H1 (cell line): ENCODE measurements around the gene PRDM2. TPM values are rescaled to one million over a fixed set of nuclear protein-coding genes. Genes with fewer than 3 reads are reported as not detected.

ENCODE experiments used
- CTCF ChIA-PET: fragments of 300-600 bp; sonication (Branson Sonifier 250); formaldehyde crosslinking; loops from one replicate; lab custom pipeline; 2021; ENCODE audit not compliant: partially characterized antibody; lab: Charles Lee
- POLR2A ChIA-PET: fragments of 300-600 bp; sonication (Branson Sonifier 250); formaldehyde crosslinking; loops from one replicate; lab custom pipeline; 2021; ENCODE audit warnings: inconsistent platforms; ENCODE audit not compliant: partially characterized antibody; lab: Charles Lee
- DNase-seq, 2 experiments: peaks; one replicate each; pipeline versions ENCODE4 v3.0.0 to v3.0.0-alpha.2; 2010 to 2022; ENCODE audit warnings: low spot score in 2 of 2, low read depth in 1 of 2, mixed read lengths in 1 of 2
- FAIRE-seq: peaks from 2 replicates; lab custom pipeline; 2011; peaks lifted over from hg19 to GRCh38; lab: Jason Lieb, UNC
- H2AFZ ChIP-seq: 2 replicates; pipeline ENCODE4 v1.8.1; 2012; ENCODE audit warnings: low read length, inconsistent platforms
- H2AK5ac ChIP-seq: 2 replicates; pipeline ENCODE4 v1.6.1; 2013; ENCODE audit warnings: low read depth, low read length
- H2BK120ac ChIP-seq: replicated peaks from 2 replicates; pipeline ENCODE3; 2013; ENCODE audit warnings: low read depth, low read length, inconsistent platforms
- H2BK12ac ChIP-seq: 2 replicates; pipeline ENCODE4 v1.6.1; 2013; ENCODE audit warnings: low read depth, low read length
- H2BK15ac ChIP-seq: 2 replicates; pipeline ENCODE4 v1.6.1; 2013; ENCODE audit warnings: low read length
- H2BK20ac ChIP-seq: 2 replicates; pipeline ENCODE4 v1.6.1; 2013; ENCODE audit warnings: low read length
- H2BK5ac ChIP-seq: 2 replicates; pipeline ENCODE4 v1.6.1; 2013; ENCODE audit warnings: low read depth, low read length
- H3K14ac ChIP-seq: 2 replicates; pipeline ENCODE4 v1.6.1; 2013; ENCODE audit warnings: inconsistent platforms; ENCODE audit not compliant: insufficient read length
- H3K18ac ChIP-seq: 2 replicates; pipeline ENCODE4 v1.6.1; 2013; ENCODE audit warnings: low read length; ENCODE audit errors: extremely low read depth
- H3K23ac ChIP-seq: 2 replicates; pipeline ENCODE4 v1.6.1; 2013; ENCODE audit warnings: inconsistent platforms; ENCODE audit not compliant: insufficient read length
- H3K23me2 ChIP-seq: 2 replicates; pipeline ENCODE4 v1.6.1; 2013; ENCODE audit warnings: low read depth, low read length
- H3K27ac ChIP-seq: 2 replicates; pipeline ENCODE4 v1.6.1; 2011; ENCODE audit warnings: low read depth, low read length, inconsistent platforms
- H3K27me3 ChIP-seq, 4 experiments: replicated peaks in 1 of 4; 1 replicate in 1 of 4; 2 replicates in 3 of 4; pipeline versions ENCODE4 v1.6.1 to v1.8.1; 2011 to 2013; ENCODE audit warnings: low read length in 3 of 4, mild to moderate bottlenecking in 3 of 4, inconsistent platforms in 2 of 4, mixed read lengths in 2 of 4, moderate library complexity in 1 of 4; ENCODE audit not compliant: control insufficient read depth in 3 of 4, insufficient read depth in 3 of 4; ENCODE audit errors: extremely low read depth in 1 of 4
- H3K36me3 ChIP-seq, 4 experiments: 2 replicates each; pipeline versions ENCODE4 v1.6.1 to v1.8.1; 2011 to 2013; ENCODE audit warnings: mild to moderate bottlenecking in 4 of 4, low read length in 3 of 4, moderate library complexity in 2 of 4, control low read depth in 1 of 4, inconsistent platforms in 1 of 4; ENCODE audit not compliant: insufficient read depth in 4 of 4, control insufficient read depth in 2 of 4
- H3K4ac ChIP-seq: replicated peaks from 2 replicates; pipeline ENCODE3; 2013; ENCODE audit warnings: low read length, low read depth, mixed read lengths, inconsistent platforms; ENCODE audit not compliant: insufficient read length
- H3K4me1 ChIP-seq, 4 experiments: replicated peaks in 1 of 4; 1 replicate in 1 of 4; 2 replicates in 3 of 4; pipeline versions ENCODE4 v1.6.1 to v1.8.1; 2011 to 2013; ENCODE audit warnings: low read length in 3 of 4, inconsistent platforms in 2 of 4, mixed read lengths in 1 of 4; ENCODE audit not compliant: insufficient read depth in 4 of 4, control insufficient read depth in 3 of 4
- H3K4me2 ChIP-seq, 2 experiments: 2 replicates each; pipeline versions ENCODE4 v1.6.1 to v1.8.1; 2011 to 2013; ENCODE audit warnings: low read depth in 2 of 2, low read length in 2 of 2, control low read depth in 1 of 2, inconsistent platforms in 1 of 2, mild to moderate bottlenecking in 1 of 2; ENCODE audit not compliant: insufficient read depth in 1 of 2
- H3K4me3 ChIP-seq, 4 experiments: fragments of 200-600, 300-600 bp in 1 of 4; sonication (generic), shearing (Covaris generic), sonication (Bioruptor Twin) in 1 of 4; 2 replicates each; pipeline versions ENCODE4 v1.5.1 to v1.8.1; 2011 to 2016; ENCODE audit warnings: low read length in 4 of 4, low read depth in 3 of 4, control low read depth in 2 of 4, inconsistent platforms in 2 of 4, mild to moderate bottlenecking in 2 of 4, mixed read lengths in 1 of 4, moderate library complexity in 1 of 4; ENCODE audit not compliant: insufficient read depth in 2 of 4; ENCODE audit errors: extremely low read depth in 1 of 4
- H3K56ac ChIP-seq: replicated peaks from 2 replicates; pipeline ENCODE3; 2013; ENCODE audit warnings: low read depth, mild to moderate bottlenecking, mixed read lengths, low read length, inconsistent platforms; ENCODE audit not compliant: insufficient read length
- H3K79me1 ChIP-seq: 2 replicates; pipeline ENCODE4 v1.6.1; 2013; ENCODE audit warnings: low read depth, low read length, control low read depth
- H3K79me2 ChIP-seq, 2 experiments: 2 replicates each; pipeline versions ENCODE4 v1.6.1 to v1.8.1; 2012 to 2013; ENCODE audit warnings: low read length in 2 of 2, mild to moderate bottlenecking in 2 of 2, inconsistent platforms in 1 of 2; ENCODE audit not compliant: insufficient read depth in 2 of 2, control insufficient read depth in 1 of 2
- H3K9ac ChIP-seq, 4 experiments: replicated peaks in 1 of 4; 1 replicate in 1 of 4; 2 replicates in 3 of 4; pipeline versions ENCODE4 v1.6.1 to v1.8.1; 2011 to 2013; ENCODE audit warnings: low read depth in 3 of 4, low read length in 3 of 4, control low read depth in 2 of 4, mild to moderate bottlenecking in 2 of 4, moderate library complexity in 2 of 4, inconsistent platforms in 1 of 4; ENCODE audit errors: extremely low read depth in 1 of 4
- H3K9me3 ChIP-seq, 2 experiments: 2 replicates each; pipeline versions ENCODE4 v1.6.1 to v1.8.1; 2012 to 2013; ENCODE audit warnings: mild to moderate bottlenecking in 2 of 2, moderate library complexity in 2 of 2, control low read depth in 1 of 2, inconsistent platforms in 1 of 2, low read depth in 1 of 2, low read length in 1 of 2, mixed read lengths in 1 of 2; ENCODE audit not compliant: insufficient read depth in 2 of 2
- H4K20me1 ChIP-seq, 2 experiments: replicated peaks in 1 of 2; 2 replicates each; pipeline versions ENCODE3 to v1.8.1; 2011 to 2013; ENCODE audit warnings: inconsistent platforms in 2 of 2, low read length in 2 of 2, mild to moderate bottlenecking in 1 of 2; ENCODE audit not compliant: insufficient read depth in 2 of 2, control insufficient read depth in 1 of 2
- H4K5ac ChIP-seq: 2 replicates; pipeline ENCODE4 v1.6.1; 2013; ENCODE audit warnings: low read length, low read depth, mixed read lengths, inconsistent platforms; ENCODE audit not compliant: insufficient read length
- H4K8ac ChIP-seq: 2 replicates; pipeline ENCODE4 v1.8.0; 2013; ENCODE audit warnings: mild to moderate bottlenecking, moderate library complexity, low read length, inconsistent platforms; ENCODE audit not compliant: insufficient read depth; ENCODE audit errors: extremely low read depth
- H4K91ac ChIP-seq: replicated peaks from 2 replicates; pipeline ENCODE3; 2013; ENCODE audit warnings: low read length, mixed read lengths, inconsistent platforms; ENCODE audit not compliant: insufficient read length
- BACH1 ChIP-seq: IDR thresholded peaks from 2 replicates; pipeline ENCODE4 v1.6.1; 2012; ENCODE audit warnings: low read length, improper control_type of control experiment
- BRCA1 ChIP-seq: IDR thresholded peaks from 2 replicates; pipeline ENCODE4 v1.6.1; 2012; ENCODE audit warnings: low read depth, low read length, improper control_type of control experiment
- CBX8 ChIP-seq: fragments of 300-800, 300-1000 bp; sonication (generic); IDR thresholded peaks from 2 replicates; pipeline ENCODE4 v1.7.1; 2016; ENCODE audit warnings: low read depth, low read length, borderline replicate concordance
- CEBPB ChIP-seq: IDR thresholded peaks from 2 replicates; pipeline ENCODE4 v1.6.1; 2012; ENCODE audit warnings: low read depth, low read length
- FOSL1 ChIP-seq: IDR thresholded peaks from 2 replicates; pipeline ENCODE4 v1.6.1; 2011; ENCODE audit warnings: mild to moderate bottlenecking, low read depth, low read length, moderate library complexity; ENCODE audit not compliant: insufficient read depth
- JUND ChIP-seq: IDR thresholded peaks from 2 replicates; pipeline ENCODE4 v1.6.1; 2011; ENCODE audit warnings: mild to moderate bottlenecking, improper control_type of control experiment, low read length
- KDM1A ChIP-seq: fragments of 200-600, 300-600 bp; sonication (generic); IDR thresholded peaks from 2 replicates; pipeline ENCODE4 v1.7.1; 2016; ENCODE audit warnings: mild to moderate bottlenecking, low read length, borderline replicate concordance
- KDM4A ChIP-seq: IDR thresholded peaks from one replicate; pipeline ENCODE4 v1.7.1; 2012; ENCODE audit warnings: low read depth, mild to moderate bottlenecking, moderate library complexity, low read length, inconsistent platforms; ENCODE audit not compliant: severe bottlenecking
- KDM5A ChIP-seq: fragments of 200-600 bp; IDR thresholded peaks from 2 replicates; pipeline ENCODE4 v1.7.1; 2012; ENCODE audit warnings: mild to moderate bottlenecking, low read length, inconsistent platforms, mixed read lengths
- POU5F1 ChIP-seq: IDR thresholded peaks from 2 replicates; pipeline ENCODE4 v1.6.1; 2011; ENCODE audit warnings: low read depth, mild to moderate bottlenecking, low read length, moderate library complexity
- RAD21 ChIP-seq, 2 experiments: IDR thresholded peaks in 1 of 2; conservative IDR thresholded peaks in 1 of 2; 2 replicates each; pipeline ENCODE4 v1.6.1; 2011; ENCODE audit warnings: low read depth in 2 of 2, low read length in 2 of 2, improper control_type of control experiment in 1 of 2, inconsistent platforms in 1 of 2, mild to moderate bottlenecking in 1 of 2, moderate library complexity in 1 of 2
- TAF1 ChIP-seq: IDR thresholded peaks from 2 replicates; pipeline ENCODE4 v1.6.1; 2011; ENCODE audit warnings: mild to moderate bottlenecking, low read depth, low read length
- TEAD4 ChIP-seq: IDR thresholded peaks from 2 replicates; pipeline ENCODE4 v1.6.1; 2012; ENCODE audit warnings: low read depth, low read length, inconsistent platforms, mixed read lengths
- YY1 ChIP-seq: IDR thresholded peaks from 2 replicates; pipeline ENCODE4 v1.6.1; 2011; ENCODE audit warnings: low read depth, mild to moderate bottlenecking, low read length
- WGBS, 2 experiments: shearing (Covaris generic) in 1 of 2; methylation state at CpG; one replicate each; pipeline versions ENCODE4 v1.1.6 to v1.1.7; 2013 to 2015; ENCODE audit warnings: low lambda C conversion rate in 2 of 2, mixed read lengths in 2 of 2, inconsistent platforms in 1 of 2, low coverage in 1 of 2, missing lambda C conversion rate in 1 of 2; ENCODE audit not compliant: insufficient replicate concordance in 2 of 2, insufficient coverage in 1 of 2, insufficient read length in 1 of 2; ENCODE audit errors: extremely low coverage in 1 of 2, missing lambda C conversion rate in 1 of 2; 5-methylcytosine and 5-hydroxymethylcytosine counted together
- polyA plus RNA-seq, 7 experiments: library from polyadenylated mRNA; depleted of rRNA in 3 of 7; stranded (reverse) in 5 of 7; unstranded in 2 of 7; fragments of >200 nt in 5 of 7; fragments of 200-250 nt in 2 of 7; gene quantifications; 1 replicate in 5 of 7; 2 replicates in 1 of 7; 4 replicates in 1 of 7; pipeline versions ENCODE4 v1.2.1 to v1.2.3, GENCODE V29; 2011 to 2013; ENCODE audit warnings: missing spikeins in 2 of 7, mixed read lengths in 2 of 7
- total RNA-seq: library from RNA; stranded (reverse); fragmentation: NEBNext Ultra II Directional; extraction: Animal tissue kit (Norgen Biotek cat#: 25700); gene quantifications from 2 replicates; pipeline ENCODE4 v1.2.1, GENCODE V29; 2021

PRDM2 gene
- total and polyA plus RNA-seq, 2 of the 8 experiments (the other 6 are each of a cell fraction or from before 2014, with no cell fraction given): 5.8 to 21.2 TPM

- H2BK12ac ChIP-seq: no peak overlapping the region
- H3K36me3 ChIP-seq: no peaks in the 10 kb centered on the region
- H2BK5ac ChIP-seq: no peak overlapping the region
- H3K9me3 ChIP-seq: no peaks in the 10 kb centered on the region
- CTCF ChIA-PET: interaction anchor here (0.6 to 5.5 kb wide), 22 partner anchors 10 to 340 kb away, joined by 3 to 30 read pairs (median 3); partner anchors contain the start of gene PDPN
- no peak overlapping the region for H3K18ac ChIP-seq
- no peak overlapping the region for H3K4me3 ChIP-seq
- H2BK20ac ChIP-seq: no peak overlapping the region
- H4K91ac ChIP-seq: no peak overlapping the region
- POLR2A ChIA-PET: no interaction called here
- DNase-seq: no peak
- no peaks in the 10 kb centered on the region for H3K4me1 ChIP-seq
- peak overlapping the region; percentile 84; the same call in 1 of the 2 replicates for H4K8ac ChIP-seq
- H3K14ac ChIP-seq: no peak overlapping the region
- no peaks in the 10 kb centered on the region for H3K79me1 ChIP-seq
- no peak overlapping the region for H3K4ac ChIP-seq
- 92% methylated on average over 7 of the region's 7 CpGs; no CpG with 5 or more reads in 1 of the 2 experiments for WGBS, 2 experiments
- H2AK5ac ChIP-seq: no peak overlapping the region
- no peak for FAIRE-seq
- no peak overlapping the region for H3K56ac ChIP-seq
- no peak overlapping the region for H3K9ac ChIP-seq
- H2BK15ac ChIP-seq: 0 out of 2 replicates have a peak overlapping the region, but pooled peaks have one; percentile 61
- H2BK120ac ChIP-seq: no peak overlapping the region
- H3K27me3 ChIP-seq: no peaks in the 10 kb centered on the region; a peak in 1 of 7 replicates
- no peak overlapping the region for H3K23ac ChIP-seq
- H2AFZ ChIP-seq: peak overlapping the region; percentile 45; the same call in 1 of the 2 replicates
- H3K27ac ChIP-seq: no peak overlapping the region
- H3K4me2 ChIP-seq: no peak overlapping the region
- H3K23me2 ChIP-seq: no peaks in the 10 kb centered on the region
- no peaks in the 10 kb centered on the region for H4K20me1 ChIP-seq
- no peaks in the 10 kb centered on the region for H3K79me2 ChIP-seq
- H4K5ac ChIP-seq: no peak overlapping the region
- no peak for TF ChIP-seq CBX8
- TF ChIP-seq FOSL1: no peak
- TF ChIP-seq KDM4A: no peak
- no peak for TF ChIP-seq CEBPB
- no peak for TF ChIP-seq YY1
- no peak for TF ChIP-seq TAF1
- no peak for TF ChIP-seq TEAD4
- TF ChIP-seq POU5F1: no peak
- TF ChIP-seq BRCA1: no peak
- no peak for TF ChIP-seq BACH1
- no peak for TF ChIP-seq KDM5A
- TF ChIP-seq JUND: no peak
- TF ChIP-seq KDM1A: no peak
- TF ChIP-seq RAD21 (IDR thresholded peaks at IDR 0.05 in 1 of 2, conservative IDR thresholded peaks at IDR 0.05 in 1 of 2; ENCODE audit: low read depth in 2 of 2, low read length in 2 of 2): no peak
Observed at GRCh38 chr1:13814131-13814530, 114.1 kb downstream of the PRDM2 start.
